Measurements from ENCODE around the gene CDH22.

GRCh38 chr20:46206992-46207549, 101.2 kb downstream of the CDH22 start:
- TF ChIP-seq EZH2 (IDR thresholded peaks at IDR 0.05; ENCODE audit: low read length, missing control alignments) (no peak), CTCF (conservative IDR thresholded peaks at IDR 0.05 in 1 of 2, IDR thresholded peaks at IDR 0.05 in 1 of 2; ENCODE audit: low read depth in 1 of 2, low read length in 2 of 2) (no peak)
